GM21360 (cell line): ENCODE results near the gene ETFRF1.

Source experiments
- ATAC-seq: cut with Tn5 transposase; IDR thresholded peaks from one replicate; pipeline ENCODE4 v1.9.1; 2021; ENCODE audit warnings: mild to moderate bottlenecking, moderate library complexity; ENCODE audit not compliant: unreplicated experiment

ETFRF1 gene

GRCh38 chr12:25208554-25208953 lies 13.5 kb downstream of the ETFRF1 start:
- no peak for ATAC-seq

GRCh38 chr12:25213338-25213737 lies 18.3 kb downstream of the ETFRF1 start:
- ATAC-seq: no peak

- no peak for ATAC-seq
Measured at GRCh38 chr12:25236190-25236589, 41.2 kb downstream of the ETFRF1 start.

- ATAC-seq: no peak
Measured at GRCh38 chr12:25236626-25237025, 41.6 kb downstream of the ETFRF1 start.

GRCh38 chr12:25241167-25242020 lies 46.4 kb downstream of the ETFRF1 start:
- ATAC-seq: peak; percentile 57

GRCh38 chr12:25242981-25243679 lies 48.1 kb downstream of the ETFRF1 start:
- ATAC-seq: no peak

- ATAC-seq: no peak
Measured at GRCh38 chr12:25243680-25243990, 48.6 kb downstream of the ETFRF1 start.

GRCh38 chr12:25245491-25245890 lies 50.5 kb downstream of the ETFRF1 start:
- no peak for ATAC-seq

GRCh38 chr12:25248137-25248536 lies 53.1 kb downstream of the ETFRF1 start:
- ATAC-seq: no peak

- no peak for ATAC-seq
Measured at GRCh38 chr12:25248732-25249131, 53.7 kb downstream of the ETFRF1 start.

- ATAC-seq: peak; percentile 21
Measured at GRCh38 chr12:25249931-25250738, 55.1 kb downstream of the ETFRF1 start.

GRCh38 chr12:25250744-25251730 lies 56.0 kb downstream of the ETFRF1 start, which contains the start of gene KRAS:
KRAS (minus strand) TSS chr12:25250929.
- ATAC-seq: peak; percentile 78

GRCh38 chr12:25251769-25252168 lies 56.7 kb downstream of the ETFRF1 start:
- no peak for ATAC-seq

- ATAC-seq: no peak
Measured at GRCh38 chr12:25252946-25253345, 57.9 kb downstream of the ETFRF1 start.

- ATAC-seq: no peak
Measured at GRCh38 chr12:25253371-25254068, 58.5 kb downstream of the ETFRF1 start.

GRCh38 chr12:25254271-25254880 lies 59.3 kb downstream of the ETFRF1 start:
- no peak for ATAC-seq
